ENCODE data around the gene UGGT1.

Gene UGGT1

DNA sequence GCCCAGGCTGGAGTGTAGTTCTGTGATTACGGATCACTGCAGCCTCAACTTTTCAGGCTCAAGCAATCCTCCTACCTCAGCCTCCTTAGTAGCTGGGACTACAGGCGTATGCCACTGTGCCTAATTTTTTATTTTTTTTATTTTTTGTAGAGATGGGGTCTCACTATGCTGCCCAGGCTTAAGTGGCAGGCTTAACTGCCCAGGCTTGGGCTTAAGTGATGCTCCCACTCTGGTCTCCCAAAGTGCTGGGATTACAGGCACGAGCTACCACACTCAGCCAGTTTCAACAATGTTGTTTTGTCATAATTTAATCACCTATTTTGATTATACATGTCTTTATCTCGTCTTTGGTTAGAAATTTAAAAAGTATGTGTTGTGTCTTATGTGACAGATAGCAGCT, 18.2 kb downstream of the UGGT1 start:
- Histone ChIP-seq H3K9me3 (ENCODE audit: control insufficient read depth, insufficient read depth, low read length) (no peaks in the 10 kb centered on the region), H3K27me3 (ENCODE audit: control insufficient read depth, insufficient read depth, low read length) (no peaks in the 10 kb centered on the region), H3K36me3 (ENCODE audit: control insufficient read depth, insufficient read depth, low read length) (peaks cover 5% of the 10 kb centered on the region), H3K4me3 (ENCODE audit: low read depth, low read length) (no peak overlapping the region), H3K9ac (ENCODE audit: low read depth, low read length) (no peak overlapping the region), H3K4me1 (ENCODE audit: control insufficient read depth, insufficient read depth, low read length) (no peaks in the 10 kb centered on the region)

DNA sequence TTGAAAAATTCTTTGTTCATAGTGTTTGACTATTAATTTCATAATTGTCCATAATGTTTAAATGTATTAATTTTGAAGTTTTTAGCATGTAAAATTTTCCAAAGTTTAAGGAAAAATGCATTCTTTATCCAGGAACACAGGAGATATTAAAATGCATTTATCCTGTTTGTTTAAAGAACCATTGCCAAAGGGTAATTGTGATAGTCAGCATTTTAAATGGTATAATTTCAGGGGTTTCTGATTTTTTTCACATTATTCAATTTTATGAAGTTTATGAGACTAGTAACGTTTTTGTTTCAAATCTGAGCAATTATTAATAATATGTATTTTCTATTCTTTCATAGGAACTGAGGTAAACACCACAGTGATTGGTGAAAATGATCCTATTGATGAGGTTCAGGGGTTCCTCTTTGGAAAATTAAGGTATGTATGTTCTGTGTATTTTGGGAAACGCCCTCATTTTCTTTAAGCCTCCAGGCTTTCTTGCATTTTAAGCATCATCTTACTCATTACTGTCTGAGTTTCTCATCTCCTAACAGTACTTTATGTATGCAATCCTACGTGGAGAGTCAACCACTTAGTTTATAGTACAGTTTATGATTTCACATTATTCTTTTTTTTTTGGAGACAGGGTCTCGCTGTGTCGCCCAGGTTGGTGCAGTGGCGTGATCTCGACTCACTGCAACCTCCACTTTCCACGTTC, 25.1 kb downstream of the UGGT1 start:
- no peak overlapping the region for H3K4me3 ChIP-seq (ENCODE audit: low read depth, low read length)
- no peak overlapping the region for H3K9ac ChIP-seq (ENCODE audit: low read depth, low read length)
- peaks cover 15% of the 10 kb centered on the region for H3K36me3 ChIP-seq (ENCODE audit: control insufficient read depth, insufficient read depth, low read length)
- no peaks in the 10 kb centered on the region for H3K4me1 ChIP-seq (ENCODE audit: control insufficient read depth, insufficient read depth, low read length)
- no peaks in the 10 kb centered on the region for H3K27me3 ChIP-seq (ENCODE audit: control insufficient read depth, insufficient read depth, low read length)
- H3K9me3 ChIP-seq (ENCODE audit: control insufficient read depth, insufficient read depth, low read length) = no peaks in the 10 kb centered on the region

DNA sequence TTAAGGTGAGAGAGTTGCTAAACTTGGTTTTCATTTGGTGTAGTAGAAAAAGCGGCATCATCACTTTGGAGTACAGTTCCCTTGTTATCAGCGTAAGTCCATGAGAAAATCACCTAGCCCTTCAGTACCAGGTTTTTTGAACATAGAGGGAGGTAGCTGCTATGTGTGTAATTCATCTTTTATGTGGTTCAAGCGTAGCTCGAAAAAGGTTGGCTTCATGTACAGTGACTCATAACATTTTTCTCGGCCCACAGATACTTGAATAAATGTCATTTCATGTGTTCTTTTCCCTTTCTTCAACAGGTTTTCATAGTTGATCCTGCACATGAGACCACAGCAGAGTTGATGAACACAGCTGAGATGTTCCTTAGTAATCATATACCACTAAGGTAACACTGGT, 43.6 kb downstream of the UGGT1 start:
- no peaks in the 10 kb centered on the region for H3K9me3 ChIP-seq (ENCODE audit: control insufficient read depth, insufficient read depth, low read length)
- H3K9ac ChIP-seq (ENCODE audit: low read depth, low read length) = no peak overlapping the region
- H3K4me1 ChIP-seq (ENCODE audit: control insufficient read depth, insufficient read depth, low read length) = no peaks in the 10 kb centered on the region
- peaks cover 24% of the 10 kb centered on the region for H3K36me3 ChIP-seq (ENCODE audit: control insufficient read depth, insufficient read depth, low read length)
- no peaks in the 10 kb centered on the region for H3K27me3 ChIP-seq (ENCODE audit: control insufficient read depth, insufficient read depth, low read length)
- H3K4me3 ChIP-seq (ENCODE audit: low read depth, low read length) = no peak overlapping the region

DNA sequence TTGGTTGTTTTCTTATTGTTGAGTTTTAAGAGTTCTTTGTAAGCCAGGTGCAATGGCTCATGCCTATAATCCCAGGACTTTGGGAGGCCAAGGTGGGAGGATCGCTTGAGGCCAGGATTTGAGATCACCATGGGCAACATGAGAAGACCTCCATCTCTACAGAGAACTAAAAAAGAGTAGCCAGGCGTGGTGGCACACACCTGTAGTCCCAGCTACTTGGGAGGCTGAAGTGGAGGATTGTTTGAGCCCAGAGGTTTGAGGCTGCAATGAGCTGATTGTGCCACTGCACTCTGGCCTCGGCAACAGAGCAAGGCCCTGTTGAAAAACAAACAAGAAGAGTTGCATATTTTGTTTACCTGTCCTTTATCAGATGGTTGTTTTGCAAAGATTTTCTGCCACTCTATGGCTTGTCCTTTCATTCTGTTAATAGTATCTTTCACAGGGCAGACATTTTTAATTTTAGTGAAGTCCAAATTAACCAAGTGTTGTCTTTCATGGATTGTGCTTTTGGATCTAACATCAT, 46.2 kb downstream of the UGGT1 start:
- Histone ChIP-seq H3K4me3 (ENCODE audit: low read depth, low read length) (no peak overlapping the region), H3K36me3 (ENCODE audit: control insufficient read depth, insufficient read depth, low read length) (peaks cover 36% of the 10 kb centered on the region), H3K27me3 (ENCODE audit: control insufficient read depth, insufficient read depth, low read length) (no peaks in the 10 kb centered on the region), H3K4me1 (ENCODE audit: control insufficient read depth, insufficient read depth, low read length) (no peaks in the 10 kb centered on the region), H3K9ac (ENCODE audit: low read depth, low read length) (no peak overlapping the region), H3K9me3 (ENCODE audit: control insufficient read depth, insufficient read depth, low read length) (no peaks in the 10 kb centered on the region)

DNA sequence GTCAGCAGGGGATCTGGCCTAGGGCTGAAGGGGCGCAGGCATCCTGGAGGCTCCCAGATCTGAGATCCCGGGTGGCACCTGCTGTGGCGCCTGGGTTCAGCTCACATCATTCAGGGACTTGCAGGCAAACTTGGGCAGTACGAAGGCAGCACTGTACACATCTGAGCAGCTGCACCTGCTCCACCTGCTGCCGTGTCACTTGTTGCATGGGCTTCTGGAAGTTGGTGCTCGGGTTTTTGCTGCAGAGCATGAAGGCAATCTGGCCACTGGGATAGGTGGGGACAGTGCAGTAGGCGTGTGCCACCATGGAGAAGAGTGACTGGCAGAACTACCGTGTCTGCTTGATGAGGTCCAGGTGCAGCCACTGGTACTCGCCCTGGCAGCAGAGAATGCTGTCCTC, 48.6 kb downstream of the UGGT1 start:
- Histone ChIP-seq H3K4me1 (ENCODE audit: control insufficient read depth, insufficient read depth, low read length) (no peaks in the 10 kb centered on the region), H3K27me3 (ENCODE audit: control insufficient read depth, insufficient read depth, low read length) (no peaks in the 10 kb centered on the region), H3K9me3 (ENCODE audit: control insufficient read depth, insufficient read depth, low read length) (no peaks in the 10 kb centered on the region), H3K4me3 (ENCODE audit: low read depth, low read length) (no peak overlapping the region), H3K36me3 (ENCODE audit: control insufficient read depth, insufficient read depth, low read length) (peaks cover 33% of the 10 kb centered on the region), H3K9ac (ENCODE audit: low read depth, low read length) (no peak overlapping the region)

DNA sequence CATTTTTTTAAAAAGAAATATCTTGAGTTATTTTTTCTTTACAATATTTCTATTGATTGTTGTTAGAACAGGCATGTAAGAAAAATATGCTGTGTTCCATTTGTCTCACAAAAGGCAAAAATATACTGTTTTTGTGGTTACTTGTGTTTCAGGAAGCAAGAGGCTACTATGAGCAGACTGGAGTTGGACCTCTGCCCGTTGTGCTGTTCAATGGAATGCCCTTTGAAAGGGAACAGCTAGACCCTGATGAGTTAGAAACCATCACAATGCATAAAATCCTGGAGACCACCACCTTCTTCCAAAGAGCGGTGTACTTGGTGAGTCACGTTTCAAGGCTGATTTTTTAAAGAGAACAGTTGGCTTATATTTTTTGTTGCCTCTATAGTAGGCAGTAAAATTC, 54.7 kb downstream of the UGGT1 start:
- Histone ChIP-seq H3K27me3 (ENCODE audit: control insufficient read depth, insufficient read depth, low read length) (no peaks in the 10 kb centered on the region), H3K4me1 (ENCODE audit: control insufficient read depth, insufficient read depth, low read length) (no peaks in the 10 kb centered on the region), H3K9ac (ENCODE audit: low read depth, low read length) (no peak overlapping the region), H3K9me3 (ENCODE audit: control insufficient read depth, insufficient read depth, low read length) (no peaks in the 10 kb centered on the region), H3K36me3 (ENCODE audit: control insufficient read depth, insufficient read depth, low read length) (peaks cover 14% of the 10 kb centered on the region), H3K4me3 (ENCODE audit: low read depth, low read length) (no peak overlapping the region)

DNA sequence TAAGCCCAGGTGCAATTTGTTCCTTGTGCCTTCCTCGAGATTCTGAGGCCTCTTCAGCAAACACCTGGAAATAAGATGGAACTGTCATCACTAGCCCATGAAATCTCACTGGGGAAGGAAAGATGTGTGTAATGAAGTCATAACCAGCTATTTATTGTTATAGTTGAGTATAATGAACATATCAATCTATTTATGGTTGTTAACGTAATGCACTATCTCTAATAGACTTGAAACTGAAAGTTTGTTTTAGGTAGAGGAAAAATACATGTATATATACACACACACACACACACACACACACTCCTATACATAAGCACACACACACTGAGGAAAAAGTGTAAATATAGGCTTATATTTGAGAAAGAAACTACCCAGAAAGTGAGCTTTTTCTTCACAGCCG, 62.8 kb downstream of the UGGT1 start:
- Histone ChIP-seq H3K27me3 (ENCODE audit: control insufficient read depth, insufficient read depth, low read length) (no peaks in the 10 kb centered on the region), H3K4me1 (ENCODE audit: control insufficient read depth, insufficient read depth, low read length) (no peaks in the 10 kb centered on the region), H3K9me3 (ENCODE audit: control insufficient read depth, insufficient read depth, low read length) (no peaks in the 10 kb centered on the region), H3K4me3 (ENCODE audit: low read depth, low read length) (no peak overlapping the region), H3K36me3 (ENCODE audit: control insufficient read depth, insufficient read depth, low read length) (peaks cover 13% of the 10 kb centered on the region), H3K9ac (ENCODE audit: low read depth, low read length) (no peak overlapping the region)

DNA sequence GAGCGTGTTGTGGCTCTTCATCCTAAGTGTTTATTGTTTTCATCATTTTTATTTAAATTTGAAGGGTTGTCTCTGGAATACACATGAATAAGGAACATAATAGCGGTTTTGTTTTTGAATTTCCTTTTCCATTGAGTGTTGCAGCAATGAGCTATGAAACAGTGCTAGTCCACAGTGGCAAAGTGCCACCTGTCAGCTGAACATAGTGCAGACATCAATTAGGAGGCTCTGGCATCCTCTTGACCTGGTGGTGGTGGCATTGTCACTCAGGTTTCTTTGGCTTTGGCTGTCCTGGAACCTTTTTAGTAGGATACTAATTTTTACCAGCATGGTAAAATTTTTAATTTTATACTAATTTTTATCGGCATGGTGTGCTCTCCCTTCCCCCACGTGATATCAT, 63.2 kb downstream of the UGGT1 start:
- H3K9ac ChIP-seq (ENCODE audit: low read depth, low read length) = no peak overlapping the region
- H3K36me3 ChIP-seq (ENCODE audit: control insufficient read depth, insufficient read depth, low read length) = peaks cover 13% of the 10 kb centered on the region
- no peaks in the 10 kb centered on the region for H3K9me3 ChIP-seq (ENCODE audit: control insufficient read depth, insufficient read depth, low read length)
- no peaks in the 10 kb centered on the region for H3K4me1 ChIP-seq (ENCODE audit: control insufficient read depth, insufficient read depth, low read length)
- no peaks in the 10 kb centered on the region for H3K27me3 ChIP-seq (ENCODE audit: control insufficient read depth, insufficient read depth, low read length)
- no peak overlapping the region for H3K4me3 ChIP-seq (ENCODE audit: low read depth, low read length)

DNA sequence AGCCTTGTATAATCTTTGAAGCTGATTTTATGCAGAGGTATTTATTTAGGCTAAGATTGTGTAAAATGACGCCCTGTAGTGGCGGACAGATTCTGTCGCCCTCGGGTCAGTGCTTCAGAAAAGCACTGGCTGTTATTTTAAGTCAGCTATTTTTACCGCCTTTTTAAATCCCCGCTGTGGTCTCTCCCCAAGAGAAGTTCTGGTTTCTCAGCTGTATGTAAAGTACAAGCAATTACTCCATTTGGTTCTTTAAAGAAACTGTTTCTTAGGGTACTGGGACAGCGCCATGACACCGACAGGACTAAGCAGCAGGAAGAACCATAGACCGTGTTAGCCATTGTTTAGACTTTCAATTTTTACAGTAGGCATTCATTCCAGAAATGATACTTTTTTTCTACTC, 65.0 kb downstream of the UGGT1 start:
- Histone ChIP-seq H3K9ac (ENCODE audit: low read depth, low read length) (no peak overlapping the region), H3K4me3 (ENCODE audit: low read depth, low read length) (no peak overlapping the region), H3K9me3 (ENCODE audit: control insufficient read depth, insufficient read depth, low read length) (no peaks in the 10 kb centered on the region), H3K4me1 (ENCODE audit: control insufficient read depth, insufficient read depth, low read length) (no peaks in the 10 kb centered on the region), H3K36me3 (ENCODE audit: control insufficient read depth, insufficient read depth, low read length) (peaks cover 11% of the 10 kb centered on the region), H3K27me3 (ENCODE audit: control insufficient read depth, insufficient read depth, low read length) (no peaks in the 10 kb centered on the region)

DNA sequence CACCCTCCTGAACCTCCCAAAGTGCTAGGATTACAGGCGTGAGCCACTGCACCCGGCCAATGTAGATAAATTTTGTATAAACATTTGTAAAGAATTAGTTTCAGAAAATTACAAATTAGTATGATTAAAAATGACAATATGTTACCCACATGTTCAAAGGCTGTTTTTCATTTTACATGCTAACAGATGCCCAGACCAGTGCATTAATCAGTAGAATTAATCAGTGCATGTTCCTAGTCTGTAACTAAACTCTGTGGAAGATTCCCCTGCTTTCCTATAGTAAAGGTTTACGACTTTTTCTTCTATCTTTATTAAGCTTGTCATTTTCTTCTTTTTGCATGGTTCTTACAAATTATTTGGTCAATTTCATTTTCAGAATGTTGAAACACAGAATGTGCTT, 65.8 kb downstream of the UGGT1 start:
- no peaks in the 10 kb centered on the region for H3K9me3 ChIP-seq (ENCODE audit: control insufficient read depth, insufficient read depth, low read length)
- no peaks in the 10 kb centered on the region for H3K4me1 ChIP-seq (ENCODE audit: control insufficient read depth, insufficient read depth, low read length)
- H3K36me3 ChIP-seq (ENCODE audit: control insufficient read depth, insufficient read depth, low read length) = peaks cover 11% of the 10 kb centered on the region
- H3K4me3 ChIP-seq (ENCODE audit: low read depth, low read length) = no peak overlapping the region
- H3K27me3 ChIP-seq (ENCODE audit: control insufficient read depth, insufficient read depth, low read length) = no peaks in the 10 kb centered on the region
- H3K9ac ChIP-seq (ENCODE audit: low read depth, low read length) = no peak overlapping the region

DNA sequence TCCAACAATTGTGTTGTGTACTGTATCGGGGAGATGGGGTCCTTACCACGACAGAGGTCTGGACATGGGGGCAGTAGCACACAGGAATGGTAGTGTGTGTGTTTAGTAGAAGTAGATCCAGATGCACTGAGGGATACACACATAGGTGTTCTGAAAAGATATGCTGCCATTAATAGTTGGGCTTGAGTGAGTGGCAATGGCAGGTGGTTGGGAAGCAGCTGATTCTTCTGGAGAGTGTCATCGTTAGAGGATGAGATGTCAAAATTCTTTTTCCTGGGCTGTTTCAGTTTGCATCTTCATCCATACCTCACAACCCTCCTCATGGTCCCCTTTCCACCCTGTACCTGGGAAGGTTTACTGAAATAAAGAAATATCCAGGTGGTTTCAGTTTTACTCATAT, 66.6 kb downstream of the UGGT1 start:
- H3K4me3 ChIP-seq (ENCODE audit: low read depth, low read length) = no peak overlapping the region
- no peaks in the 10 kb centered on the region for H3K9me3 ChIP-seq (ENCODE audit: control insufficient read depth, insufficient read depth, low read length)
- no peaks in the 10 kb centered on the region for H3K4me1 ChIP-seq (ENCODE audit: control insufficient read depth, insufficient read depth, low read length)
- H3K36me3 ChIP-seq (ENCODE audit: control insufficient read depth, insufficient read depth, low read length) = peaks cover 11% of the 10 kb centered on the region
- no peaks in the 10 kb centered on the region for H3K27me3 ChIP-seq (ENCODE audit: control insufficient read depth, insufficient read depth, low read length)
- H3K9ac ChIP-seq (ENCODE audit: low read depth, low read length) = no peak overlapping the region

DNA sequence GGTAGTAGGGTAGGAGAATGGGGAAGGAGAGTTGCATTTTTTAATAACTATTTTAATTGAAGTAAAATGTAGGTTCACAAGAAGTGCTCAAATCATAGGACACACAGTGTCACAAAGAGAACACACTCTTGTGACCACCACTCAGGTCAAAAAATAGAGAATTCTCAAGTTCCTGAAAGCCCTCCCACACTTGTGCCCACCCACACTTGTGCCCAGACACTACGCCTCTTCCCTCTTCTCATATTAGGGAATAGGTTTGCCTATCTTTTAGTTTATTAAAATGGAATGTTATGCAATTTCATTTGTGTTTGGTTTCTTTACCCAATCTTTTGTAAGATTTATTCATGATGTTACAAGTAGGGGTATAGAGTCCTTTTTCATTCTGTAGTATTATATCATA, 67.2 kb downstream of the UGGT1 start:
- Histone ChIP-seq H3K4me3 (ENCODE audit: low read depth, low read length) (no peak overlapping the region), H3K36me3 (ENCODE audit: control insufficient read depth, insufficient read depth, low read length) (peaks cover 13% of the 10 kb centered on the region), H3K27me3 (ENCODE audit: control insufficient read depth, insufficient read depth, low read length) (no peaks in the 10 kb centered on the region), H3K9me3 (ENCODE audit: control insufficient read depth, insufficient read depth, low read length) (no peaks in the 10 kb centered on the region), H3K9ac (ENCODE audit: low read depth, low read length) (no peak overlapping the region), H3K4me1 (ENCODE audit: control insufficient read depth, insufficient read depth, low read length) (no peaks in the 10 kb centered on the region)
